HK-2 (cell line): ENCODE measurements around the gene CABLES2.
"Not testable (repeated sequence)": the region's sequence is repeated elsewhere in the genome, so short reads cannot be mapped to it uniquely, and the experiment has no call there.

Experiments
- DNase-seq: peaks from one replicate; pipeline ENCODE4 v3.0.0-alpha.2; 2018; ENCODE audit not compliant: unreplicated experiment

The CABLES2 gene

GRCh38 chr20:62388839-62389600 lies 18.1 kb downstream of the CABLES2 start:
- DNase-seq, result no peak

- no peak for DNase-seq
Observed at GRCh38 chr20:62387933-62388635, 19.0 kb downstream of the CABLES2 start.

- no peak for DNase-seq
Observed at GRCh38 chr20:62387219-62387913, 19.7 kb downstream of the CABLES2 start.

GRCh38 chr20:62386383-62387218 lies 20.5 kb downstream of the CABLES2 start, which contains the start of gene RPS21:
TSS of gene RPS21 (plus strand) at chr20:62387103. CDS start at chr20:62387339, 236 bp downstream.
- DNase-seq, result peak; percentile 95

- DNase-seq, result peak; percentile 87
Observed at GRCh38 chr20:62382306-62383198, 24.5 kb downstream of the CABLES2 start.

- DNase-seq, result no peak
Observed at GRCh38 chr20:62381842-62382241, 25.2 kb downstream of the CABLES2 start.

- peak; percentile 77 for DNase-seq
Observed at GRCh38 chr20:62381202-62381797, 25.8 kb downstream of the CABLES2 start.

- DNase-seq, result no peak
Observed at GRCh38 chr20:62378215-62378614, 28.9 kb downstream of the CABLES2 start.

GRCh38 chr20:62377615-62378178 lies 29.4 kb downstream of the CABLES2 start:
- no peak for DNase-seq

- DNase-seq, result no peak
Observed at GRCh38 chr20:62377064-62377461, 30.0 kb downstream of the CABLES2 start.

- DNase-seq, result peak; percentile 83
Observed at GRCh38 chr20:62376112-62377063, 30.7 kb downstream of the CABLES2 start.

- DNase-seq, result no peak
Observed at GRCh38 chr20:62374331-62375152, 32.5 kb downstream of the CABLES2 start.

GRCh38 chr20:62373631-62374179 lies 33.4 kb downstream of the CABLES2 start:
- DNase-seq, result not testable (repeated sequence)

- no peak for DNase-seq
Observed at GRCh38 chr20:62372042-62372993, 34.8 kb downstream of the CABLES2 start.

GRCh38 chr20:62371588-62372041 lies 35.5 kb downstream of the CABLES2 start:
- no peak for DNase-seq
